ENCODE data around the gene LRRC4C.
"Not testable (repeated sequence)": the region's sequence is repeated elsewhere in the genome, so short reads cannot be mapped to it uniquely, and the experiment has no call there.

DNA sequence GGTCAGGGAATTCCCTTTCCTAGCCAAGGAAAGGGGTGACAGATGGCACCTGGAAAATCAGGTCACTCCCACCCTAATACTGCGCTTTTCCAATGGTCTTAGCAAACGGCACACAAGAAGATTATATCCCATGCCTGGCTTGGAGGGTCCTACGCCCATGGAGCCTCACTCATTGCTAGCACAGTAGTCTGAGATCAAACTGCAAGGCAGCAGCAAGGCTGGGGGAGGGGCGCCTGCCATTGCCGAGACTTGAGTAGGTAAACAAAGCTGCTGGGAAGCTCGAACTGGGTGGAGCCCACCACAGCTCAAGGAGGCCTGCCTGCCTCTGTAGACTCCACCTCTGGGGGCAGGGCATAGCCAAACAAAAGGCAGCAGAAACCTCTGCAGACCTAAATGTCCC lies 548.7 kb downstream of the LRRC4C start:
- not testable (repeated sequence) for TF ChIP-seq CREM (CRISPR knock-in tag; IDR thresholded peaks at IDR 0.05); HMGXB4 (CRISPR knock-in tag; IDR thresholded peaks at IDR 0.05); ZNF671 (CRISPR knock-in tag; IDR thresholded peaks at IDR 0.05); CBFB (CRISPR knock-in tag; IDR thresholded peaks at IDR 0.05; ENCODE audit: low read depth); ZNF232 (CRISPR knock-in tag; IDR thresholded peaks at IDR 0.05); ZBTB43 (CRISPR knock-in tag; IDR thresholded peaks at IDR 0.05); IRF2 (CRISPR knock-in tag; IDR thresholded peaks at IDR 0.05; ENCODE audit: borderline replicate concordance, low read depth); NR3C1 (CRISPR knock-in tag; conservative IDR thresholded peaks at IDR 0.05; ENCODE audit: low read depth)
- TF ChIP-seq, protein P1, sequence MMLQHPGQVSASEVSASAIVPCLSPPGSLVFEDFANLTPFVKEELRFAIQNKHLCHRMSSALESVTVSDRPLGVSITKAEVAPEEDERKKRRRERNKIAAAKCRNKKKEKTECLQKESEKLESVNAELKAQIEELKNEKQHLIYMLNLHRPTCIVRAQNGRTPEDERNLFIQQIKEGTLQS (CRISPR knock-in tag; conservative IDR thresholded peaks at IDR 0.05), result not testable (repeated sequence)
- TF ChIP-seq, protein P2, sequence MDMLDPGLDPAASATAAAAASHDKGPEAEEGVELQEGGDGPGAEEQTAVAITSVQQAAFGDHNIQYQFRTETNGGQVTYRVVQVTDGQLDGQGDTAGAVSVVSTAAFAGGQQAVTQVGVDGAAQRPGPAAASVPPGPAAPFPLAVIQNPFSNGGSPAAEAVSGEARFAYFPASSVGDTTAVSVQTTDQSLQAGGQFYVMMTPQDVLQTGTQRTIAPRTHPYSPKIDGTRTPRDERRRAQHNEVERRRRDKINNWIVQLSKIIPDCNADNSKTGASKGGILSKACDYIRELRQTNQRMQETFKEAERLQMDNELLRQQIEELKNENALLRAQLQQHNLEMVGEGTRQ (CRISPR knock-in tag; IDR thresholded peaks at IDR 0.05), result not testable (repeated sequence)
- TF ChIP-seq, protein P3, sequence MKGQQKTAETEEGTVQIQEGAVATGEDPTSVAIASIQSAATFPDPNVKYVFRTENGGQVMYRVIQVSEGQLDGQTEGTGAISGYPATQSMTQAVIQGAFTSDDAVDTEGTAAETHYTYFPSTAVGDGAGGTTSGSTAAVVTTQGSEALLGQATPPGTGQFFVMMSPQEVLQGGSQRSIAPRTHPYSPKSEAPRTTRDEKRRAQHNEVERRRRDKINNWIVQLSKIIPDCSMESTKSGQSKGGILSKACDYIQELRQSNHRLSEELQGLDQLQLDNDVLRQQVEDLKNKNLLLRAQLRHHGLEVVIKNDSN (CRISPR knock-in tag; IDR thresholded peaks at IDR 0.05), result not testable (repeated sequence)
- TF ChIP-seq, protein P4, sequence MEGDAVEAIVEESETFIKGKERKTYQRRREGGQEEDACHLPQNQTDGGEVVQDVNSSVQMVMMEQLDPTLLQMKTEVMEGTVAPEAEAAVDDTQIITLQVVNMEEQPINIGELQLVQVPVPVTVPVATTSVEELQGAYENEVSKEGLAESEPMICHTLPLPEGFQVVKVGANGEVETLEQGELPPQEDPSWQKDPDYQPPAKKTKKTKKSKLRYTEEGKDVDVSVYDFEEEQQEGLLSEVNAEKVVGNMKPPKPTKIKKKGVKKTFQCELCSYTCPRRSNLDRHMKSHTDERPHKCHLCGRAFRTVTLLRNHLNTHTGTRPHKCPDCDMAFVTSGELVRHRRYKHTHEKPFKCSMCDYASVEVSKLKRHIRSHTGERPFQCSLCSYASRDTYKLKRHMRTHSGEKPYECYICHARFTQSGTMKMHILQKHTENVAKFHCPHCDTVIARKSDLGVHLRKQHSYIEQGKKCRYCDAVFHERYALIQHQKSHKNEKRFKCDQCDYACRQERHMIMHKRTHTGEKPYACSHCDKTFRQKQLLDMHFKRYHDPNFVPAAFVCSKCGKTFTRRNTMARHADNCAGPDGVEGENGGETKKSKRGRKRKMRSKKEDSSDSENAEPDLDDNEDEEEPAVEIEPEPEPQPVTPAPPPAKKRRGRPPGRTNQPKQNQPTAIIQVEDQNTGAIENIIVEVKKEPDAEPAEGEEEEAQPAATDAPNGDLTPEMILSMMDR (IDR thresholded peaks at IDR 0.05), result not testable (repeated sequence)
- TF ChIP-seq, protein P5, sequence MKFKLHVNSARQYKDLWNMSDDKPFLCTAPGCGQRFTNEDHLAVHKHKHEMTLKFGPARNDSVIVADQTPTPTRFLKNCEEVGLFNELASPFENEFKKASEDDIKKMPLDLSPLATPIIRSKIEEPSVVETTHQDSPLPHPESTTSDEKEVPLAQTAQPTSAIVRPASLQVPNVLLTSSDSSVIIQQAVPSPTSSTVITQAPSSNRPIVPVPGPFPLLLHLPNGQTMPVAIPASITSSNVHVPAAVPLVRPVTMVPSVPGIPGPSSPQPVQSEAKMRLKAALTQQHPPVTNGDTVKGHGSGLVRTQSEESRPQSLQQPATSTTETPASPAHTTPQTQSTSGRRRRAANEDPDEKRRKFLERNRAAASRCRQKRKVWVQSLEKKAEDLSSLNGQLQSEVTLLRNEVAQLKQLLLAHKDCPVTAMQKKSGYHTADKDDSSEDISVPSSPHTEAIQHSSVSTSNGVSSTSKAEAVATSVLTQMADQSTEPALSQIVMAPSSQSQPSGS (CRISPR knock-in tag; IDR thresholded peaks at IDR 0.05; ENCODE audit: borderline replicate concordance, low read depth), result not testable (repeated sequence)
- TF ChIP-seq, protein P6, sequence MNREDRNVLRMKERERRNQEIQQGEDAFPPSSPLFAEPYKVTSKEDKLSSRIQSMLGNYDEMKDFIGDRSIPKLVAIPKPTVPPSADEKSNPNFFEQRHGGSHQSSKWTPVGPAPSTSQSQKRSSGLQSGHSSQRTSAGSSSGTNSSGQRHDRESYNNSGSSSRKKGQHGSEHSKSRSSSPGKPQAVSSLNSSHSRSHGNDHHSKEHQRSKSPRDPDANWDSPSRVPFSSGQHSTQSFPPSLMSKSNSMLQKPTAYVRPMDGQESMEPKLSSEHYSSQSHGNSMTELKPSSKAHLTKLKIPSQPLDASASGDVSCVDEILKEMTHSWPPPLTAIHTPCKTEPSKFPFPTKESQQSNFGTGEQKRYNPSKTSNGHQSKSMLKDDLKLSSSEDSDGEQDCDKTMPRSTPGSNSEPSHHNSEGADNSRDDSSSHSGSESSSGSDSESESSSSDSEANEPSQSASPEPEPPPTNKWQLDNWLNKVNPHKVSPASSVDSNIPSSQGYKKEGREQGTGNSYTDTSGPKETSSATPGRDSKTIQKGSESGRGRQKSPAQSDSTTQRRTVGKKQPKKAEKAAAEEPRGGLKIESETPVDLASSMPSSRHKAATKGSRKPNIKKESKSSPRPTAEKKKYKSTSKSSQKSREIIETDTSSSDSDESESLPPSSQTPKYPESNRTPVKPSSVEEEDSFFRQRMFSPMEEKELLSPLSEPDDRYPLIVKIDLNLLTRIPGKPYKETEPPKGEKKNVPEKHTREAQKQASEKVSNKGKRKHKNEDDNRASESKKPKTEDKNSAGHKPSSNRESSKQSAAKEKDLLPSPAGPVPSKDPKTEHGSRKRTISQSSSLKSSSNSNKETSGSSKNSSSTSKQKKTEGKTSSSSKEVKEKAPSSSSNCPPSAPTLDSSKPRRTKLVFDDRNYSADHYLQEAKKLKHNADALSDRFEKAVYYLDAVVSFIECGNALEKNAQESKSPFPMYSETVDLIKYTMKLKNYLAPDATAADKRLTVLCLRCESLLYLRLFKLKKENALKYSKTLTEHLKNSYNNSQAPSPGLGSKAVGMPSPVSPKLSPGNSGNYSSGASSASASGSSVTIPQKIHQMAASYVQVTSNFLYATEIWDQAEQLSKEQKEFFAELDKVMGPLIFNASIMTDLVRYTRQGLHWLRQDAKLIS (CRISPR knock-in tag; IDR thresholded peaks at IDR 0.05; ENCODE audit: borderline replicate concordance), result not testable (repeated sequence)
